Erythroblast (primary cell): Measurements from ENCODE around the gene WNT3.

Experiments
- GATA1 ChIP-seq: IDR thresholded peaks from 2 replicates; pipeline ENCODE4 v1.6.1; 2011; ENCODE audit warnings: low read depth, mild to moderate bottlenecking, control low read depth, low read length, moderate library complexity
- POLR2A ChIP-seq: IDR thresholded peaks from 2 replicates; pipeline ENCODE4 v1.6.1; 2011; ENCODE audit warnings: mild to moderate bottlenecking, low read length

DNA sequence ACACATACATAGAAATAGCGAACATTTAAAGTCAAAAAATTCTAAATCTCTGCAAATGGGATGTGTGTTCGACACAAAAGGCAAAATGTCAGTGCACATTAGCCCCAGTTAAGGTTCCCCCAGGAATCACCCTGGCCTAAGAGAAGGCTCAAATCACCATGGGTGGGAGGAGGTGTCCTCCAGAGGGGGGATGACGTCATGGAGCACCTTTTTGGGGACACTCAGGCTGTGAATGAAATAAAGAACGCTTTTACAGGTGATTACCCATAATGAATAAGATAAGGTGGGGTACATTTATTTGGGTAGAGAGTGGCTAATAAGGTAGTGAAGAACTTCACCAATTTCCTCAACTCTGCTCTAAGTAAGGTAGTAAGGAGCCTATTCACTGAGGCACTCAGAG, 26.4 kb downstream of the WNT3 start:
- TF ChIP-seq POLR2A (no peak), GATA1 (no peak)
